Measurements from ENCODE around the gene PRRT4. TPM values are rescaled to one million over a fixed set of nuclear protein-coding genes. Genes with fewer than 3 reads are reported as not detected.
A peak's percentile ranks its signal among the peaks of the same experiment; 100 is the strongest.

Gene PRRT4
- total and polyA plus RNA-seq, 2 of the 13 experiments (the other 11 are each of a cell fraction or from before 2014, with no cell fraction given): not detected

DNA sequence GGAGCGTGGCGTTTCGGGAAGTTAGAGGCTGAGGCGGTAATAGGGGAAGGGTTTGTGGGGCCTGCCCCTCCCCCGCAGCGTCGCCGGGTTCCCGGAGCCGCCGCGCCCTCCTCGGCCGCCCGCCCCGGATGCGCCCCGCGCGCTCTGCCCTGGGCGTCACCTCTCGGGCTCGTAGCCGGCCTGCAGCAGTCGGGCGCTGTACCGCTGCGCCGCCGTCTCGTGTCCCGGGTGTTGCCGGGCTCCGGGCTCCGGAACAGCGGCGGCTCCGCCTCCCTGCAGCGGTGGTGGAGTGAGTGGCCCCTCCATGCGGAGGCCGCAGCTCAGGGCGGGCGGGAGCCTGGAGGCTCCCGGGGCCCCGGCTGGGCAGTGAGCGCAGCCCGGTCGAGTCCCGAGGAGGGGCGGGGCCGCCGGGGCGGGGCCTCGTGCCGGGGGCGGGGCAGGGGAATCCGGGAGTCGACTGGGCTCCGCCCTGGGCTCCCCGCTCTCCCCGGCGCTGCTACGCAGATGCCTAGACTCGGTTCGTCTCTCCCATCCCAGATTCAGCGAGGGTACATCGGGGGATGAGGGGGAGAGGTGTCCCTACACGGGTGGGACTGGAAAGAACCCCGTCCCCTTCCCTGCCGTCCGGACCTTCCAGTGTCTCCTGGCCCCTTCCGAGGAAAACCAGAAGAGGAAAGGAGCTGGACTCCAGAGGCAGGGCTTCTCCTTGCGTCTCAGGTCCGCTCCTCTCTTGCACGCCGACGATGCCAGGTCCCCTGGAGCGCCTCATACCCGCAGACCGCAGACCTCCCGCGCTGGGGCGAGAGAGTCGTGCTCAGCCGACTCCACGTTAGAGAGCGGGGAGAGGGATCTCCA, 48.3 kb upstream of the PRRT4 start, which contains the start of gene IMPDH1 (continued):
- TF ChIP-seq, protein P1, sequence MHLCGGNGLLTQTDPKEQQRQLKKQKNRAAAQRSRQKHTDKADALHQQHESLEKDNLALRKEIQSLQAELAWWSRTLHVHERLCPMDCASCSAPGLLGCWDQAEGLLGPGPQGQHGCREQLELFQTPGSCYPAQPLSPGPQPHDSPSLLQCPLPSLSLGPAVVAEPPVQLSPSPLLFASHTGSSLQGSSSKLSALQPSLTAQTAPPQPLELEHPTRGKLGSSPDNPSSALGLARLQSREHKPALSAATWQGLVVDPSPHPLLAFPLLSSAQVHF (CRISPR knock-in tag; IDR thresholded peaks at IDR 0.05): no peak
- no peak for TF ChIP-seq GLI4 (CRISPR knock-in tag; IDR thresholded peaks at IDR 0.05; ENCODE audit: borderline replicate concordance)
- TF ChIP-seq HMG20B (CRISPR knock-in tag; conservative IDR thresholded peaks at IDR 0.05): no peak
- no peak for TF ChIP-seq ZNF672 (CRISPR knock-in tag; IDR thresholded peaks at IDR 0.05)
- no peak for TF ChIP-seq SP1 (IDR thresholded peaks at IDR 0.05)
- TF ChIP-seq SP1 (CRISPR knock-in tag; IDR thresholded peaks at IDR 0.05): no peak
- TF ChIP-seq, protein P2, sequence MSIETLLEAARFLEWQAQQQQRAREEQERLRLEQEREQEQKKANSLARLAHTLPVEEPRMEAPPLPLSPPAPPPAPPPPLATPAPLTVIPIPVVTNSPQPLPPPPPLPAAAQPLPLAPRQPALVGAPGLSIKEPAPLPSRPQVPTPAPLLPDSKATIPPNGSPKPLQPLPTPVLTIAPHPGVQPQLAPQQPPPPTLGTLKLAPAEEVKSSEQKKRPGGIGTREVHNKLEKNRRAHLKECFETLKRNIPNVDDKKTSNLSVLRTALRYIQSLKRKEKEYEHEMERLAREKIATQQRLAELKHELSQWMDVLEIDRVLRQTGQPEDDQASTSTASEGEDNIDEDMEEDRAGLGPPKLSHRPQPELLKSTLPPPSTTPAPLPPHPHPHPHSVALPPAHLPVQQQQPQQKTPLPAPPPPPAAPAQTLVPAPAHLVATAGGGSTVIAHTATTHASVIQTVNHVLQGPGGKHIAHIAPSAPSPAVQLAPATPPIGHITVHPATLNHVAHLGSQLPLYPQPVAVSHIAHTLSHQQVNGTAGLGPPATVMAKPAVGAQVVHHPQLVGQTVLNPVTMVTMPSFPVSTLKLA (IDR thresholded peaks at IDR 0.05): no peak
- TF ChIP-seq CBX2 (IDR thresholded peaks at IDR 0.05; ENCODE audit: low read depth, low read length): no peak
- TF ChIP-seq CBX2 (CRISPR knock-in tag; IDR thresholded peaks at IDR 0.05; ENCODE audit: low read depth): no peak
- TF ChIP-seq KAT7 (CRISPR knock-in tag; IDR thresholded peaks at IDR 0.05; ENCODE audit: borderline replicate concordance): 0 out of 2 replicates have a peak, but pooled peaks have one; percentile 25
- TF ChIP-seq, protein P3, sequence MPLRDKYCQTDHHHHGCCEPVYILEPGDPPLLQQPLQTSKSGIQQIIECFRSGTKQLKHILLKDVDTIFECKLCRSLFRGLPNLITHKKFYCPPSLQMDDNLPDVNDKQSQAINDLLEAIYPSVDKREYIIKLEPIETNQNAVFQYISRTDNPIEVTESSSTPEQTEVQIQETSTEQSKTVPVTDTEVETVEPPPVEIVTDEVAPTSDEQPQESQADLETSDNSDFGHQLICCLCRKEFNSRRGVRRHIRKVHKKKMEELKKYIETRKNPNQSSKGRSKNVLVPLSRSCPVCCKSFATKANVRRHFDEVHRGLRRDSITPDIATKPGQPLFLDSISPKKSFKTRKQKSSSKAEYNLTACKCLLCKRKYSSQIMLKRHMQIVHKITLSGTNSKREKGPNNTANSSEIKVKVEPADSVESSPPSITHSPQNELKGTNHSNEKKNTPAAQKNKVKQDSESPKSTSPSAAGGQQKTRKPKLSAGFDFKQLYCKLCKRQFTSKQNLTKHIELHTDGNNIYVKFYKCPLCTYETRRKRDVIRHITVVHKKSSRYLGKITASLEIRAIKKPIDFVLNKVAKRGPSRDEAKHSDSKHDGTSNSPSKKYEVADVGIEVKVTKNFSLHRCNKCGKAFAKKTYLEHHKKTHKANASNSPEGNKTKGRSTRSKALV (CRISPR knock-in tag; IDR thresholded peaks at IDR 0.05): 0 out of 2 replicates have a peak, but pooled peaks have one; percentile 46
- no peak for TF ChIP-seq TEAD3 (CRISPR knock-in tag; optimal IDR thresholded peaks at IDR 0.05; ENCODE audit: borderline replicate concordance)
- TF ChIP-seq REXO4 (CRISPR knock-in tag; IDR thresholded peaks at IDR 0.05; ENCODE audit: borderline replicate concordance): no peak
- TF ChIP-seq MZF1 (CRISPR knock-in tag; IDR thresholded peaks at IDR 0.05; ENCODE audit: borderline replicate concordance): no peak
- TF ChIP-seq HNRNPH1 (optimal IDR thresholded peaks at IDR 0.05; ENCODE audit: low read depth, low read length): no peak
- TF ChIP-seq ZNF614 (CRISPR knock-in tag; IDR thresholded peaks at IDR 0.05; ENCODE audit: borderline replicate concordance): no peak
- TF ChIP-seq, protein P4, sequence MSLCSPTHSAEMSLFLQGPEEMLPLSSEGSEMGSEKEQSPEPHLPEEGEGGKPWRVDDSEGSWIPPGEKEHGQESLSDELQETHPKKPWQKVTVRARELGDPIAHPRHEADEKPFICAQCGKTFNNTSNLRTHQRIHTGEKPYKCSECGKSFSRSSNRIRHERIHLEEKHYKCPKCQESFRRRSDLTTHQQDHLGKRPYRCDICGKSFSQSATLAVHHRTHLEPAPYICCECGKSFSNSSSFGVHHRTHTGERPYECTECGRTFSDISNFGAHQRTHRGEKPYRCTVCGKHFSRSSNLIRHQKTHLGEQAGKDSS (CRISPR knock-in tag; IDR thresholded peaks at IDR 0.05; ENCODE audit: borderline replicate concordance, low read depth): no peak
- no peak for TF ChIP-seq ZNF572 (CRISPR knock-in tag; IDR thresholded peaks at IDR 0.05)
- no peak for TF ChIP-seq ZNF24 (IDR thresholded peaks at IDR 0.05)
- TF ChIP-seq ZNF557 (CRISPR knock-in tag; IDR thresholded peaks at IDR 0.05): no peak
- no peak for TF ChIP-seq EEA1 (CRISPR knock-in tag; IDR thresholded peaks at IDR 0.05; ENCODE audit: borderline replicate concordance)

Measured in HepG2 (cell line).